Stimulated activated CD4-positive, alpha-beta T cell treated with anti-CD3 and anti-CD28 coated beads, Interleukin-1b, Interleukin-23, amount 100 ng/mL, for 24 hours (primary cell): Measurements from ENCODE around the gene SHISA8.
"Not testable (repeated sequence)": the region's sequence is repeated elsewhere in the genome, so short reads cannot be mapped to it uniquely, and the experiment has no call there.

ENCODE experiments used
- DNase-seq, 4 experiments: peaks; one replicate each; pipeline ENCODE4 v3.0.0-alpha.2; 2020; ENCODE audit warnings: low read depth in 4 of 4, low spot score in 1 of 4

Gene SHISA8

GRCh38 chr22:41915035-41915785, at the start of gene SHISA8:
Gene SHISA8, minus strand, starts transcription at chr22:41915074. Its CDS starts 407 bp downstream, at chr22:41914667.
- DNase-seq: peak; percentile 31 to 45 (median 38)

DNA sequence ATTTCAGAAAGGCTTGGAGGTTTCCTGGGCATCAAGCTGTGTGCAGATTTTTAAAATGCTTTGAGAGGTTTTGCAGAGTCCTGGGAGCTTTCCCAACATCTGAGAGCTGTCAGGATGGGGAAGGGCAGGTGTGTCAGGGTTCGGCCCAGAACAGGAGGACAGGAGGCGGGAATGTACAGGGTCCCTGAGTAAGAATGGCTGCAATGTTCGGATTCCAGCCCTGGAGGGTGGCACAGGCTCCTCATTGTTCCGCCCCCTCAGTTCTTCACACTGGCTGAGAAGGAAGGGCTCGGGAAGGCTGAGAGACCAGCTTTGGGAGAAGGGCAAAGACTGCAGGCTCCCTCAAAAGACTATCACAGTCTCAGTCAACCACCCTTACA, 49.2 kb upstream of the SHISA8 start:
- DNase-seq: no peak

- DNase-seq: no peak
These were observed 48.7 kb upstream of the SHISA8 start for GRCh38 chr22:41963453-41964111.

GRCh38 chr22:41957941-41958556, 43.2 kb upstream of the SHISA8 start:
- no peak for DNase-seq

- DNase-seq: no peak
These were observed 37.8 kb upstream of the SHISA8 start for GRCh38 chr22:41952713-41953112.

DNA sequence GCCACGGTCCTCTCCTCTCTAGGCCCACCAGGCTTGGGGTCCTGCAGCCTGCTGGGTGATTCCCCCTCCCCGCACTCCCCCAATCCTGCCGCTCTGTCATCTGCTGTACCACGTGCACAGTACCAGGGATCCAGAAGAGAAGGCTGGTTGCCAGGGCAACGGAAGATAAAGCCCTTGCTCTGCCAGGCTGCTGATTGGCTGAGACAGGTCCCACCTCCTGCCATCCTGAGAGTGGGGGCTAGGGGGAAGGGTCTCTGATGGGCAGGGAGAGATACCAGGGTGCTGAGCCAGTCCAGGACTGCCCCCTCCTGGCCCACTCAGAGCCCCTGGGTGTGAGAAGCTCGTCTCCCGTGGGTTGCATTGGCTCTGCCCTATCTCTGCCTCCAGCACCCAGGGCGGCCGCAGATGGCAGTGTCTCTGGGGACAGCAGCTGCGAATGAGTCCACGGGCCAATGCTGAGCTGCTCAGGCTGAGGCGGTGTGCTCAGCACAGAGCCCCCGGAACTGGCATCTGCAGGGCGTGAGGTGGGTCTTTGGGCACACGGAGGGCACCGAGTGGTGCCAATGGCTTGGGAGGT, 37.1 kb upstream of the SHISA8 start, which contains the start of gene SMIM45:
TSS of gene SMIM45 (plus strand) at position 253 of the 577 bp plus-strand sequence.
- DNase-seq: no peak

DNA sequence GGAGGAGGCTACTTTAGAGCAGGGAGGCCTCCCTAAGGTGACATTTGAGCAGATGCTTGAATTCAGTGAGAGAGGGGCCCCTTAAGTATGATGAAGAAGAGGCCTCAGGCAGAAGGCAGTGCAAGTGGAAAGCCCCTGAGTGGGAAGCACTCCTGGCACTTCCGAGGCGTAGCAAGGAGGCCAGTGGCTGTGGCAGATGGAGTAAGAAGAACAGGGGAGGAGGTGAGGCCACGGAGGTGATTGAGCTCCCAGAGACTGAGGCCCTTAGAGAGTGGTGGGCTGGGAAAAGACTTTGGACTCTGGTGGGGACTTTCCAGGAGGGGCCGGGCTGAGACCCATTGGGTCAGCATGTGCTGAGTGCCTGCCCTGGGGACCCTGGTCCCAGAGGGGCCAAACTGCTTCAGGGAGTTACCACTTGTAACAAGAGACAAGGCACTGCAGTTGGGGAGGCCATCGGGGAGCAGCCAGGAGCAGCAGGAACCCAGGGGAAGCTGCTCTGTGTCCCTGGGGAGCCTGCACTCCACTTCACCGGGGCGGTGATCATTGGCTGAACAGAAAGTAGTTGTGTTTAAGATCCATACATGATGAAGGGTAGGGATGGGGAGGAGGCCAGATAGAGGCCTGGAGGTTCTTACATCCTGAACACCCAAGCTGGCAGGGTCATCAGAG, 34.6 kb upstream of the SHISA8 start:
- no peak for DNase-seq

DNA sequence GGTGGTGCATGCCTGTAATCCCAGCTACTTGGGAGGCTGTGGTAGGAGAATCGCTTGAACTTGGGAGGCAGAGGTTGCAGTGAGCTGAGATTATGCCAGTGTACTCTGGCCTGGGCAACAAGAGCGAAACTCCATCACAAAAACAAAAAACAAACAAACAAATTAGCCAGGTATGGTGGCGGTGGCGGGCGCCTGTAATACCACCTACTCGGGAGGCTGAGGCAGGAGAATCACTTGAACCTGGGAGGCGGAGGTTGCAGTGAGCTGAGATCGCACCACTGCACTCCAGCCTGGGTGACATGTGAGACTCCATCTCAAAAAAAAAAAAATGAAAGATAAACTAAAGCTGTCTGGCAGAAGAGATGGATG, 34.0 kb upstream of the SHISA8 start:
- DNase-seq: not testable (repeated sequence)

DNA sequence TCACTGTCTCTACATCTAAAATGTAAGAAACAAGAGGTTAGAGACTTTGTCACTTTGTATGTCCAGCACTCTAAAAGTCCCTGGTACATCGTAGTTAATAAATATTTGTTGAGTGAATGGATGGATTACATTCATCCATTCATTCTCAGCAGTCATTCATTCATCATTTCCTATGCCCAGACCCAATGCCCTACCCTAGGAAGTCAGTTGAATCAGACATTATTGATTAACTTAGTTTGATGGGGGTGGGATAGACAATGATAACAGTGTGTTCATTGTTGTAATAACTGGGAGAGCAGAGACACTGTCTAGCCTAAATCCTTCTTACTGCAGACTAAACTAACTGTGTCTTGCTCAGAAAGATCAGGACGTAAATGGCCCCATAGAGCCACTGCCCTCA, 33.3 kb upstream of the SHISA8 start:
- no peak for DNase-seq

- no peak for DNase-seq
These were observed 32.7 kb upstream of the SHISA8 start for GRCh38 chr22:41947424-41948080.

- DNase-seq: peak; percentile 78 to 96 (median 84)
These were observed 32.0 kb upstream of the SHISA8 start, which contains the start of gene CENPM for GRCh38 chr22:41946629-41947423. Gene CENPM, minus strand, starts transcription at chr22:41947152. Its CDS starts 76 bp downstream, at chr22:41947076.

- no peak for DNase-seq
These were observed 28.9 kb upstream of the SHISA8 start for GRCh38 chr22:41943661-41944209.

- DNase-seq: peak; percentile 64 to 72 (median 66)
These were observed 26.2 kb upstream of the SHISA8 start for GRCh38 chr22:41940832-41941765.

GRCh38 chr22:41939981-41940831, 25.3 kb upstream of the SHISA8 start:
- peak; percentile 86 to 92 (median 89) for DNase-seq

DNA sequence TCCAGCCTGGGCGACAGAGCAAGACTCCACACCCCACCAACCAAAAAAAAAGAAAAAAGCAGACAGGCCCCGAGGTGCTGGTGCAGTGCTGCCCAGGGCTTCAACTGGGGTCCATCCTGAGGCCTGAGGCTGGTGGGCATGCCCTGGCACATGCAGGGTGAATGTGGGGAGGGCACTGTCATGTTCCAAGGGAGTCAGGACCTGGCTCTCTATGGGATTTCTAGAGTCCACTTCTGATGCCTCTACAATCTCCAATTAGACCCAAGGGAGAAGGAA, 22.0 kb upstream of the SHISA8 start:
- no peak for DNase-seq

GRCh38 chr22:41935509-41935908, 20.6 kb upstream of the SHISA8 start:
- no peak for DNase-seq

DNA sequence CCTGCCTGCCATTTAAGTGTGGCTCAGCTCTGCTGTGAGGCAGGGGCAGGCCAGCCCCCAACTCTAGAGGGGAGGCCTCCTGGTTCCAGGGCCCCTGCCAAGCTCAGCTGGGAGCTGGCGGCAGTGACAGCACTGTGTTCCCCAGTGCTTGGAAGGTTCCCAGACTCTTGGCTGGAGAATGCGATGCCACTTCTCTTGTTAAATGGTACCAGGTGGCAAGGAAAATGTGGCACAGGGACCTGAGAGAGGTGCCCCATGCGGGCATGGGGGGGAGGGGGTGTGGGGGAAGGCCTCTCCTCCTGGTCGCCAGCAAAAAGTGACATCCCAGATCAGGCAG, 20.1 kb upstream of the SHISA8 start:
- DNase-seq: no peak
